SK-N-MC (cell line): ENCODE measurements around the gene CALHM5.

Source experiments
- EZH2 ChIP-seq: fragments of 200-600 bp; sonication (generic); IDR thresholded peaks from one replicate; pipeline ENCODE4 v1.6.1; 2017; ENCODE audit warnings: antibody characterized with exemption
- FOXP2 ChIP-seq: optimal IDR thresholded peaks from 2 replicates; pipeline ENCODE3; 2011; ENCODE audit warnings: mild to moderate bottlenecking, moderate library complexity; ENCODE audit not compliant: insufficient read depth; ENCODE audit errors: extremely low read length, control extremely low read depth
- POLR2AphosphoS5 ChIP-seq: IDR thresholded peaks from 2 replicates; pipeline ENCODE4 v1.6.1; 2012; ENCODE audit warnings: mild to moderate bottlenecking, low read depth, low read length, borderline replicate concordance

DNA sequence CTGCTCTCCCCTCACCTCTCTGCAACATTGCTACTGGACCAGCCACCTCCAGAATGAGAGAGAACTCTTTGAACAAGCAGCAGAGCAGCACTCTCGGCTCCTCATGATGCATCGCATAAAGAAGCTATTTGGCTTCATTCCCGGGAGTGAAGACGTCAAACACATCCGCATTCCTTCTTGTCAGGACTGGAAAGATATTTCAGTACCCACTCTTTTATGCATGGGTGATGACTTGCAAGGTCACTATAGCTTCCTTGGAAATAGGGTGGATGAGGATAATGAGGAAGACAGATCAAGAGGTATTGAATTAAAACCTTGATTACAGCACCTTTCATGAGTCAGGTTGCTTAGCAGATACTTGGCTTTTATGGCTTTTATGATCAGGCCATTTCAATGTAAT is 46.5 kb downstream of the CALHM5 start:
- no peak for TF ChIP-seq EZH2
- no peak for TF ChIP-seq FOXP2
- TF ChIP-seq POLR2AphosphoS5: no peak
